GM23248 (cell line): ENCODE measurements around the gene SERPINA4.

Experiments used
- EZH2 ChIP-seq: fragments of 200-600 bp; sonication (generic); IDR thresholded peaks from 2 replicates; pipeline ENCODE4 v1.6.1; 2018; ENCODE audit warnings: antibody characterized with exemption, mild to moderate bottlenecking; ENCODE audit not compliant: insufficient read depth, poor library complexity, severe bottlenecking
- EZH2phosphoT487 ChIP-seq: fragments of 200-600 bp; sonication (generic); IDR thresholded peaks from 2 replicates; pipeline ENCODE4 v1.6.1; 2018; ENCODE audit warnings: antibody characterized with exemption, moderate library complexity, mild to moderate bottlenecking, low read depth; ENCODE audit not compliant: insufficient read depth

DNA sequence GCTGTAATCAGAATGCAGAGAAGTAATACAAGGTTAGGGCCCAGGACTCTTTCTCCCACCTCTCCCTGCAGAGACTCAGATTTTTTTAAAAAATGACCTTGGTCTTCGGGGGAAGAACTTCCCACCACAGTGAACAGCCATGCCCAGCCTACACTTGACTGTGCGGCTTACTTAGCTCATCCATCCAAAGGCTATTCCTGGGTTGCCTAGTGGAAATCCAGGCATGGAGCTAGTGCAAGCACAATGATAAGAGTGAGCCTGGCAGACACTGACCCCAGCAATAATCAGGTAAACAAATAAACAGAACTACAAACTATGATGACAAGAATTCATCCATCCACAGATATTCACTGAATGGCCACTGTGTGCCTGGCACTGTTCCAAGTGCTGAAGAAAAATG lies 34.7 kb downstream of the SERPINA4 start:
- TF ChIP-seq EZH2 (no peak), EZH2phosphoT487 (no peak)
